GM21390 (cell line): Measurements from ENCODE around the gene SRGAP3.

Experiments used
- ATAC-seq: cut with Tn5 transposase; IDR thresholded peaks from one replicate; pipeline ENCODE4 v1.9.1; 2021; ENCODE audit not compliant: unreplicated experiment

Gene SRGAP3

GRCh38 chr3:9121366-9122001 is 128.0 kb downstream of the SRGAP3 start:
- ATAC-seq: no peak

GRCh38 chr3:9119331-9119730 is 130.1 kb downstream of the SRGAP3 start:
- no peak for ATAC-seq

- no peak for ATAC-seq
These were observed 131.2 kb downstream of the SRGAP3 start for GRCh38 chr3:9118222-9118621.

- no peak for ATAC-seq
These were observed 132.2 kb downstream of the SRGAP3 start for GRCh38 chr3:9117220-9117619.

GRCh38 chr3:9116336-9116735 is 133.1 kb downstream of the SRGAP3 start:
- ATAC-seq: no peak

- no peak for ATAC-seq
These were observed 134.1 kb downstream of the SRGAP3 start for GRCh38 chr3:9115336-9115735.

GRCh38 chr3:9113040-9113439 is 136.4 kb downstream of the SRGAP3 start:
- no peak for ATAC-seq

- no peak for ATAC-seq
These were observed 137.6 kb downstream of the SRGAP3 start for GRCh38 chr3:9111866-9112265.

GRCh38 chr3:9111417-9111816 is 138.0 kb downstream of the SRGAP3 start:
- no peak for ATAC-seq

- ATAC-seq: no peak
These were observed 138.6 kb downstream of the SRGAP3 start for GRCh38 chr3:9110802-9111201.

- ATAC-seq: no peak
These were observed 139.1 kb downstream of the SRGAP3 start for GRCh38 chr3:9110316-9110715.

GRCh38 chr3:9109568-9109914 is 139.9 kb downstream of the SRGAP3 start:
- ATAC-seq: no peak

GRCh38 chr3:9108876-9109567 is 140.4 kb downstream of the SRGAP3 start:
- no peak for ATAC-seq

- ATAC-seq: no peak
These were observed 141.7 kb downstream of the SRGAP3 start for GRCh38 chr3:9107738-9108137.

GRCh38 chr3:9105421-9105820 is 144.0 kb downstream of the SRGAP3 start:
- ATAC-seq: no peak

GRCh38 chr3:9104121-9104520 is 145.3 kb downstream of the SRGAP3 start:
- ATAC-seq: no peak

- no peak for ATAC-seq
These were observed 147.0 kb downstream of the SRGAP3 start for GRCh38 chr3:9102240-9102981.

GRCh38 chr3:9101286-9101685 is 148.2 kb downstream of the SRGAP3 start:
- no peak for ATAC-seq

- ATAC-seq: no peak
These were observed 148.9 kb downstream of the SRGAP3 start for GRCh38 chr3:9100513-9100894.

GRCh38 chr3:9099702-9100512 is 149.5 kb downstream of the SRGAP3 start:
- ATAC-seq: no peak
